Mesothelial cell of epicardium (in vitro differentiated cells): ENCODE results near the gene NANOS3. TPM values are rescaled to one million over a fixed set of nuclear protein-coding genes. Genes with fewer than 3 reads are reported as not detected.

Source experiments
- DNase-seq, 2 experiments: peaks; one replicate each; pipeline ENCODE4 v3.0.0; 2021; ENCODE audit warnings: low spot score in 2 of 2; ENCODE audit not compliant: unreplicated experiment in 2 of 2
- H3K27ac Mint-ChIP-seq: 2 replicates; pipeline ENCODE4 v1.8.0; 2021; ENCODE audit warnings: mixed read lengths
- H3K27me3 Mint-ChIP-seq: 2 replicates; pipeline ENCODE4 v1.8.0; 2021; ENCODE audit warnings: low read depth, mixed read lengths
- H3K36me3 Mint-ChIP-seq: 2 replicates; pipeline ENCODE4 v1.8.0; 2021; ENCODE audit warnings: mixed read lengths
- H3K4me1 Mint-ChIP-seq: 2 replicates; pipeline ENCODE4 v1.8.0; 2021; ENCODE audit warnings: mixed read lengths
- H3K4me3 Mint-ChIP-seq: 2 replicates; pipeline ENCODE4 v1.8.0; 2021; ENCODE audit warnings: mild to moderate bottlenecking, moderate library complexity, mixed read lengths
- H3K9me3 Mint-ChIP-seq: 2 replicates; pipeline ENCODE4 v1.8.0; 2021; ENCODE audit warnings: mixed read lengths
- CTCF ChIP-seq: fragments of 200-600 bp; sonication (generic); IDR thresholded peaks from one replicate; pipeline ENCODE4 v1.5.0; 2021; ENCODE audit warnings: antibody characterized with exemption; ENCODE audit not compliant: unreplicated experiment
- total RNA-seq: library from RNA; stranded (reverse); gene quantifications from 3 replicates; pipeline ENCODE4 v1.2.1, GENCODE V29; 2021

The NANOS3 gene
- total RNA-seq, 1 donor from 2014 or later, result 8.2 TPM

GRCh38 chr19:13872695-13873389 is 4.1 kb upstream of the NANOS3 start:
- Mint-ChIP-seq H3K4me1 (peaks cover 15% of the 10 kb centered on the region), H3K27ac (peak overlapping the region; percentile 76), H3K36me3 (peaks cover 3% of the 10 kb centered on the region), H3K27me3 (no peaks in the 10 kb centered on the region), H3K9me3 (no peaks in the 10 kb centered on the region), H3K4me3 (peak overlapping the region; percentile 73)
- DNase-seq, result no peak
- no peak for TF ChIP-seq CTCF

- Mint-ChIP-seq H3K36me3 (peaks cover 3% of the 10 kb centered on the region), H3K27me3 (no peaks in the 10 kb centered on the region), H3K9me3 (no peaks in the 10 kb centered on the region), H3K27ac (peak overlapping the region; percentile 36), H3K4me1 (peaks cover 15% of the 10 kb centered on the region), H3K4me3 (peak overlapping the region; percentile 30)
- no peak for TF ChIP-seq CTCF
- DNase-seq, result no peak
These were observed 3.0 kb upstream of the NANOS3 start for GRCh38 chr19:13873834-13874515.

- Mint-ChIP-seq H3K36me3 (peaks cover 3% of the 10 kb centered on the region), H3K9me3 (no peaks in the 10 kb centered on the region), H3K27ac (no peak overlapping the region), H3K4me3 (no peak overlapping the region), H3K27me3 (no peaks in the 10 kb centered on the region), H3K4me1 (peaks cover 20% of the 10 kb centered on the region)
- TF ChIP-seq CTCF, result no peak
- no peak for DNase-seq
These were observed 1.1 kb upstream of the NANOS3 start for GRCh38 chr19:13875824-13876223.

- peaks cover 3% of the 10 kb centered on the region for H3K36me3 Mint-ChIP-seq
- H3K27me3 Mint-ChIP-seq, result no peaks in the 10 kb centered on the region
- H3K4me3 Mint-ChIP-seq, result no peak overlapping the region
- H3K27ac Mint-ChIP-seq, result no peak overlapping the region
- H3K9me3 Mint-ChIP-seq, result no peaks in the 10 kb centered on the region
- no peak for TF ChIP-seq CTCF
- DNase-seq, result no peak
- H3K4me1 Mint-ChIP-seq, result peaks cover 31% of the 10 kb centered on the region
These were observed 369 bp downstream of the NANOS3 start for GRCh38 chr19:13877303-13877702.

- H3K36me3 Mint-ChIP-seq, result no peaks in the 10 kb centered on the region
- H3K4me3 Mint-ChIP-seq, result peak overlapping the region; percentile 28
These were observed 3.4 kb downstream of the NANOS3 start for GRCh38 chr19:13880059-13881043.

More at GRCh38 chr19:13880059-13881043, 3.4 kb downstream of the NANOS3 start:
- DNase-seq, result peak; percentile 85 to 97
- Mint-ChIP-seq H3K9me3 (no peaks in the 10 kb centered on the region), H3K27ac (peak overlapping the region; percentile 89), H3K4me1 (peaks cover 38% of the 10 kb centered on the region), H3K27me3 (no peaks in the 10 kb centered on the region)
- TF ChIP-seq CTCF, result peak; percentile 91
